ENCODE results near the gene ATP6V1B1. TPM values are rescaled to one million over a fixed set of nuclear protein-coding genes. Genes with fewer than 3 reads are reported as not detected.

The ATP6V1B1 gene
- total RNA-seq, 1 donor from 2014 or later: not detected

- intact Hi-C loops (cut with DNase I): no loop called here
- no peaks in the 10 kb centered on the region for H3K27me3 ChIP-seq
- H3K4me3 ChIP-seq: no peak overlapping the region
- no peak overlapping the region for H3K27ac ChIP-seq
- no peaks in the 10 kb centered on the region for H3K9me3 ChIP-seq
- H3K4me1 ChIP-seq: no peaks in the 10 kb centered on the region
- TF ChIP-seq, protein P1, sequence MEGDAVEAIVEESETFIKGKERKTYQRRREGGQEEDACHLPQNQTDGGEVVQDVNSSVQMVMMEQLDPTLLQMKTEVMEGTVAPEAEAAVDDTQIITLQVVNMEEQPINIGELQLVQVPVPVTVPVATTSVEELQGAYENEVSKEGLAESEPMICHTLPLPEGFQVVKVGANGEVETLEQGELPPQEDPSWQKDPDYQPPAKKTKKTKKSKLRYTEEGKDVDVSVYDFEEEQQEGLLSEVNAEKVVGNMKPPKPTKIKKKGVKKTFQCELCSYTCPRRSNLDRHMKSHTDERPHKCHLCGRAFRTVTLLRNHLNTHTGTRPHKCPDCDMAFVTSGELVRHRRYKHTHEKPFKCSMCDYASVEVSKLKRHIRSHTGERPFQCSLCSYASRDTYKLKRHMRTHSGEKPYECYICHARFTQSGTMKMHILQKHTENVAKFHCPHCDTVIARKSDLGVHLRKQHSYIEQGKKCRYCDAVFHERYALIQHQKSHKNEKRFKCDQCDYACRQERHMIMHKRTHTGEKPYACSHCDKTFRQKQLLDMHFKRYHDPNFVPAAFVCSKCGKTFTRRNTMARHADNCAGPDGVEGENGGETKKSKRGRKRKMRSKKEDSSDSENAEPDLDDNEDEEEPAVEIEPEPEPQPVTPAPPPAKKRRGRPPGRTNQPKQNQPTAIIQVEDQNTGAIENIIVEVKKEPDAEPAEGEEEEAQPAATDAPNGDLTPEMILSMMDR (IDR thresholded peaks at IDR 0.05): no peak
- TF ChIP-seq POLR2A (IDR thresholded peaks at IDR 0.05) (no peak), POLR2AphosphoS5 (IDR thresholded peaks at IDR 0.05; ENCODE audit: insufficient read depth in 1 of 2, low read depth in 1 of 2) (no peak)
- H3K36me3 ChIP-seq: no peaks in the 10 kb centered on the region
- peak in 1 of 2 donors; percentile 34 for DNase-seq (ENCODE audit: extremely low spot score in 2 of 2)
These were observed 12.2 kb upstream of the ATP6V1B1 start for GRCh38 chr2:70923378-70924015.

- Histone ChIP-seq H3K4me1 (no peaks in the 10 kb centered on the region), H3K4me3 (no peak overlapping the region), H3K36me3 (no peaks in the 10 kb centered on the region), H3K27me3 (no peaks in the 10 kb centered on the region), H3K9me3 (no peaks in the 10 kb centered on the region), H3K27ac (no peak overlapping the region)
- peak; percentile 18 to 70 for DNase-seq (ENCODE audit: extremely low spot score in 2 of 2)
- no peak for TF ChIP-seq POLR2A (IDR thresholded peaks at IDR 0.05)
- no peak for TF ChIP-seq POLR2AphosphoS5 (IDR thresholded peaks at IDR 0.05; ENCODE audit: insufficient read depth in 1 of 2, low read depth in 1 of 2)
- TF ChIP-seq, protein P1 (IDR thresholded peaks at IDR 0.05): no peak
- intact Hi-C loops (cut with DNase I): no loop called here
These were observed 9.7 kb upstream of the ATP6V1B1 start for GRCh38 chr2:70926042-70926441.

DNA sequence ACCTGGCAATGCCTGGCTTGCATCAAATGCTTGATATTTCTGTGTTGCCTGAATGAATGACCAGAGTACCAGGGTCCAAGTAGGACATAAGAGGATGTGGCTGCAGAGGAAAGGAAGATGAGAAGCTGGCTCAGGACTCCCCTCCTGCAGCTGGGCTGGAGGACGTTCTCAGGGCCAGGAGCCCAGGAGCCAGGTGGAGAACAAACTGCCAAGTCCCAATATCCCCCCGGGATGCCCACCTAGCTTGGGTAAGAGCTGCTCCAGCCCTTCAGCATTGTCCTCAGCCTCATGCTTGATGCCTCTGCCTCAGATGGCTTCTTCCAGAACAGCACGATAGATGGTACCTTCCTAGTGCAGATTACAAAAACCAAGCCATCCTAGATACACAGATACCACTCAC, 8.6 kb upstream of the ATP6V1B1 start:
- Histone ChIP-seq H3K4me1 (no peaks in the 10 kb centered on the region), H3K36me3 (no peaks in the 10 kb centered on the region), H3K4me3 (no peak overlapping the region), H3K9me3 (no peaks in the 10 kb centered on the region), H3K27ac (no peak overlapping the region), H3K27me3 (no peaks in the 10 kb centered on the region)
- TF ChIP-seq POLR2AphosphoS5 (IDR thresholded peaks at IDR 0.05; ENCODE audit: insufficient read depth in 1 of 2, low read depth in 1 of 2) (no peak), POLR2A (IDR thresholded peaks at IDR 0.05) (no peak)
- TF ChIP-seq, protein P1 (IDR thresholded peaks at IDR 0.05): no peak
- intact Hi-C loops (cut with DNase I): no loop called here
- DNase-seq (ENCODE audit: extremely low spot score in 2 of 2): peak in 1 of 2 donors; percentile 62

GRCh38 chr2:70927641-70928040, 8.1 kb upstream of the ATP6V1B1 start:
- Histone ChIP-seq H3K4me1 (no peaks in the 10 kb centered on the region), H3K9me3 (no peaks in the 10 kb centered on the region), H3K27me3 (no peaks in the 10 kb centered on the region), H3K4me3 (no peak overlapping the region), H3K36me3 (no peaks in the 10 kb centered on the region), H3K27ac (no peak overlapping the region)
- TF ChIP-seq POLR2A (IDR thresholded peaks at IDR 0.05) (no peak), POLR2AphosphoS5 (IDR thresholded peaks at IDR 0.05; ENCODE audit: insufficient read depth in 1 of 2, low read depth in 1 of 2) (no peak)
- TF ChIP-seq, protein P1 (IDR thresholded peaks at IDR 0.05): no peak
- peak; percentile 60 to 67 for DNase-seq (ENCODE audit: extremely low spot score in 2 of 2)
- intact Hi-C loops (cut with DNase I): no loop called here

- Histone ChIP-seq H3K4me1 (no peaks in the 10 kb centered on the region), H3K27me3 (no peaks in the 10 kb centered on the region), H3K36me3 (no peaks in the 10 kb centered on the region), H3K9me3 (no peaks in the 10 kb centered on the region), H3K27ac (no peak overlapping the region), H3K4me3 (no peak overlapping the region)
- intact Hi-C loops (cut with DNase I): no loop called here
- peak in 1 of 2 donors; percentile 40 for DNase-seq (ENCODE audit: extremely low spot score in 2 of 2)
- TF ChIP-seq, protein P1 (IDR thresholded peaks at IDR 0.05): no peak
- no peak for TF ChIP-seq POLR2A (IDR thresholded peaks at IDR 0.05)
- TF ChIP-seq POLR2AphosphoS5 (IDR thresholded peaks at IDR 0.05; ENCODE audit: insufficient read depth in 1 of 2, low read depth in 1 of 2): no peak
These were observed 7.3 kb upstream of the ATP6V1B1 start for GRCh38 chr2:70928366-70928765.
